Suprapubic skin (tissue), 4 donors: Measurements from ENCODE around the gene TTLL6. TPM values are rescaled to one million over a fixed set of nuclear protein-coding genes. Genes with fewer than 3 reads are reported as not detected.
"Not testable (repeated sequence)": the region's sequence is repeated elsewhere in the genome, so short reads cannot be mapped to it uniquely, and the experiment has no call there.

Experiments
- DNase-seq, 2 donors: peaks; one replicate each; pipeline ENCODE4 v3.0.0-alpha.2; 2019; ENCODE audit warnings: low spot score in 2 of 2
- H3K27ac ChIP-seq: fragments of 200-600 bp; sonication (generic); one replicate; pipeline ENCODE4 v1.5.1; 2019
- H3K27me3 ChIP-seq: fragments of 200-600 bp; sonication (generic); one replicate; pipeline ENCODE4 v1.5.1; 2019
- H3K36me3 ChIP-seq: fragments of 200-600 bp; sonication (generic); one replicate; pipeline ENCODE4 v1.5.1; 2019
- H3K4me1 ChIP-seq: fragments of 200-600 bp; sonication (generic); one replicate; pipeline ENCODE4 v1.5.1; 2019
- H3K4me3 ChIP-seq: fragments of 200-600 bp; sonication (generic); one replicate; pipeline ENCODE4 v1.5.1; 2019; ENCODE audit warnings: mild to moderate bottlenecking
- H3K9me3 ChIP-seq: fragments of 200-600 bp; sonication (generic); one replicate; pipeline ENCODE4 v1.5.1; 2019
- EP300 ChIP-seq: sonication (generic); formaldehyde crosslinking; IDR thresholded peaks from one replicate; pipeline ENCODE4 v1.6.1; 2017; ENCODE audit warnings: antibody characterized with exemption
- POLR2A ChIP-seq, 2 donors: fragments of 450-650 bp; IDR thresholded peaks; one replicate each; pipeline ENCODE4 v1.6.1; 2017; ENCODE audit warnings: antibody characterized with exemption in 2 of 2, mild to moderate bottlenecking in 2 of 2, moderate library complexity in 2 of 2
- POLR2AphosphoS5 ChIP-seq, 3 donors: sonication (generic); formaldehyde crosslinking; IDR thresholded peaks; one replicate each; pipeline ENCODE4 v1.6.1; 2017; ENCODE audit warnings: antibody characterized with exemption in 3 of 3
- WGBS: methylation state at CpG from one replicate; pipeline ENCODE4 v1.1.5; 2018; 5-methylcytosine and 5-hydroxymethylcytosine counted together
- total RNA-seq, 4 donors: library from RNA; depleted of rRNA; stranded (reverse); fragments of >200 nt; gene quantifications; one replicate each; pipeline ENCODE4 v1.1.0, GENCODE V29; 2016
- TF ChIP-seq, protein P1 (sequence below), 2 donors: fragments of 200-600 bp in 1 of 2; fragments of 450-650 bp in 1 of 2; sonication (generic) in 1 of 2; IDR thresholded peaks; one replicate each; pipeline ENCODE4 v1.5.1; 2016 to 2019; ENCODE audit warnings: antibody characterized with exemption in 2 of 2, mild to moderate bottlenecking in 1 of 2, moderate library complexity in 1 of 2

The TTLL6 gene
- total RNA-seq, 4 donors from 2014 or later: not detected

DNA sequence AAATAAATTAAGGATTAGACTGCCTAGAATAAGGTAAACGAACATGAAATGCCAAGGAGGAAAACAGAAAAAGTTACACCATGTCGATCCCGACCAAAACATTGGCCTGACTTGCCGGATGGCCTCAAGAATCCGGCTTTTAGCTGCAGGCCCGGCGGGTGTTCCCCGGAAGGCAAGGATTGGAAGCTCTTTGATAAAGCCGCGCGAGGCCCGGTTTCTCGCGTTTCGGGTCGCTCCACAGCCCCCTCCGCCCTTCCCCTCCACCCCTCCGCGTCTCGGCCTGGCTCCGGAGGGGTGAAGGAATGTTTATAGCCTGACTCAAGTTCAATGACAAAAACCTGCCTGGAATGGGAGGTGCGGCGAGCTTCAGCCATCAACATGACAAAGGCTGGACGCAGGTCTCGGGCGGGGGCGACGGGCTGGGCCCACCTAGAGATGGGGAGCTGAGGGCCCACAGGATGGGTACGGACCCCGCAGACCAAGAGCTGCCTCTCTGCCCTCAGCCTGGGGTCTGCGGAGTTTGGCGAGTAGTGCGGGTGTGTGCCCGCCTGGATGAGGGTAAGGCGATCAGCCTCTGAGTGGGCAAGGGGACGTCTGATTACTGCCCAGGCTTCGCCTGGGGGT is 97.3 kb downstream of the TTLL6 start:
- Histone ChIP-seq H3K27me3 (peaks cover 100% of the 10 kb centered on the region), H3K4me1 (peaks cover 32% of the 10 kb centered on the region), H3K9me3 (no peaks in the 10 kb centered on the region), H3K27ac (no peak overlapping the region), H3K36me3 (no peaks in the 10 kb centered on the region), H3K4me3 (no peak overlapping the region)
- 10% methylated on average over 12 of the region's 37 CpGs for WGBS
- DNase-seq: peak; percentile 56 to 75
- TF ChIP-seq POLR2A (IDR thresholded peaks at IDR 0.05) (no peak), POLR2AphosphoS5 (IDR thresholded peaks at IDR 0.05) (no peak), EP300 (no peak)
- TF ChIP-seq, protein P1, sequence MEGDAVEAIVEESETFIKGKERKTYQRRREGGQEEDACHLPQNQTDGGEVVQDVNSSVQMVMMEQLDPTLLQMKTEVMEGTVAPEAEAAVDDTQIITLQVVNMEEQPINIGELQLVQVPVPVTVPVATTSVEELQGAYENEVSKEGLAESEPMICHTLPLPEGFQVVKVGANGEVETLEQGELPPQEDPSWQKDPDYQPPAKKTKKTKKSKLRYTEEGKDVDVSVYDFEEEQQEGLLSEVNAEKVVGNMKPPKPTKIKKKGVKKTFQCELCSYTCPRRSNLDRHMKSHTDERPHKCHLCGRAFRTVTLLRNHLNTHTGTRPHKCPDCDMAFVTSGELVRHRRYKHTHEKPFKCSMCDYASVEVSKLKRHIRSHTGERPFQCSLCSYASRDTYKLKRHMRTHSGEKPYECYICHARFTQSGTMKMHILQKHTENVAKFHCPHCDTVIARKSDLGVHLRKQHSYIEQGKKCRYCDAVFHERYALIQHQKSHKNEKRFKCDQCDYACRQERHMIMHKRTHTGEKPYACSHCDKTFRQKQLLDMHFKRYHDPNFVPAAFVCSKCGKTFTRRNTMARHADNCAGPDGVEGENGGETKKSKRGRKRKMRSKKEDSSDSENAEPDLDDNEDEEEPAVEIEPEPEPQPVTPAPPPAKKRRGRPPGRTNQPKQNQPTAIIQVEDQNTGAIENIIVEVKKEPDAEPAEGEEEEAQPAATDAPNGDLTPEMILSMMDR (IDR thresholded peaks at IDR 0.05): no peak

DNA sequence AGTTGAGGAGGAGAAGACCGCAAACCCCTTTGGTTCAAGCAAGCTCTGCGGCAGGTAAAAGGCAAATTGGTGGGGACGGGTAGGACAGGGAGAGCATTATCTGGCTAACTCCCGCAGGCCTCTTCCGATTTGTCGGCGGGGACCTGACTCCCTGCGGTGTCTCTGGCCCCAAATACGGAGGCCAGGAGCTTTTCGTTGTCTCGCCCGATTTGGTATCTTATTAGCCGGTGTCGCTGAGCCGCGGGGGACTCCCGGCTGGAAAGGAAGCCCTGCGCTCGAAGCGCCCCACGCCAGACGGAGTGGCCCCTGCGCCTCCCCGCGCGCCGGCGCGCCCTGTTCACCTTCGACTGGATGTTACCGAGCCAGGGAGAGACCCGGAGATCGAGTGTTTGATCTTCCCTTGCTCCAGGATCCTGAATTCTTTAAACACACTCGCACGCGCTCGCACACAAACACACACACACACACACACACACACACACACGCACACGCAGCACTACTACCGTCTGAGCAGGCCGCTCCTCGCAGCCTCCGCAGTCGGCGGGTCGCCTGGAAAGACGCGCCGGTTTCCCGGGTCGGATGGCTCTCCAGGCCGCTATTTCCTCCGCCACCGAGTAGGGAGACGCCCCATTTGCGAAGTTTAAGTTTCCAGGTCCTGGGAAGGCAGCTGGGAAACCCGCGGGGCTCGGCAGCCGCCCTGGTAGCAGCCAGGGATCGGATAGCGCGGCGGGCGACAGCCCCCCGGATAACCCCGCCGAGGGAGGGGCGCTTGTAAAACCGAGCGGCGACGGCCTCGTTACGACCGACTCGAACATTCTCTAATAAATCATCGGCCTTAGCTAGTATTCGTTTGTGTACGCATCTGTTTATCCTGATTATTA is 98.0 kb downstream of the TTLL6 start:
- H3K36me3 ChIP-seq: no peaks in the 10 kb centered on the region
- WGBS: 8% methylated on average over 33 of the region's 80 CpGs
- TF ChIP-seq EP300 (no peak), POLR2A (IDR thresholded peaks at IDR 0.05) (no peak), POLR2AphosphoS5 (IDR thresholded peaks at IDR 0.05) (no peak)
- TF ChIP-seq, protein P1 (IDR thresholded peaks at IDR 0.05): no peak
- H3K9me3 ChIP-seq: no peaks in the 10 kb centered on the region
- no peak overlapping the region for H3K27ac ChIP-seq
- H3K4me1 ChIP-seq: peaks cover 25% of the 10 kb centered on the region
- H3K27me3 ChIP-seq: peaks cover 100% of the 10 kb centered on the region
- DNase-seq: peak in 1 of 2 donors; percentile 58
- H3K4me3 ChIP-seq: no peak overlapping the region

DNA sequence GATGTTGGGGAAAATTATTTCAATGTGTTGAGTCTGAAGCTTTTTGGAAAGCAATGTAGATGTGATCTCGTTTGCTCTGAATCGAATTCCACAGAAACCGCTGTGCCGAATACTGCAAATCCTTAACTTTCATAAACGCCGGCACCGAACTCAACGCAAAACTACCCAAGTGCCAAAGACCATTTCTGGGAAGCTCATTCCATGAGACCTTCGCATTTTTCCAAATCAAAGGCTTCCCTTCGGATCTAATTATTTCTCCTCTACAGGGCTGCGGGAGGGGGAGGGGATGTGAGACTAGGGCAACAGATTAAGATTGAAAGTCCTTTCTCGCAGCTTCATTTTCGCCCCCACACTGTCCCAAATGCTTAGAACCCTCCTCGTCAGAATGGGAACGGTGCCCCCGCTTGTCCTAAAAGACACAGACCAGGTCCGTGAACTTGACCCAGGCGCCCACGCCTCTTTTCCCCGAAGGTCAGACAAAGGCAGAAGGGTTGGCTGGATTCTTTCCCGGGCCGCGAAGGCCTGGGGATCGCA is 98.7 kb downstream of the TTLL6 start:
- peak in 1 of 2 donors; percentile 38 for DNase-seq
- WGBS: 22% methylated on average over 23 of the region's 24 CpGs
- Histone ChIP-seq H3K4me3 (no peak overlapping the region), H3K27me3 (peaks cover 100% of the 10 kb centered on the region), H3K36me3 (no peaks in the 10 kb centered on the region), H3K9me3 (no peaks in the 10 kb centered on the region), H3K4me1 (peaks cover 18% of the 10 kb centered on the region), H3K27ac (no peak overlapping the region)
- TF ChIP-seq POLR2A (IDR thresholded peaks at IDR 0.05): no peak
- TF ChIP-seq EP300: no peak
- TF ChIP-seq, protein P1 (IDR thresholded peaks at IDR 0.05): no peak

DNA sequence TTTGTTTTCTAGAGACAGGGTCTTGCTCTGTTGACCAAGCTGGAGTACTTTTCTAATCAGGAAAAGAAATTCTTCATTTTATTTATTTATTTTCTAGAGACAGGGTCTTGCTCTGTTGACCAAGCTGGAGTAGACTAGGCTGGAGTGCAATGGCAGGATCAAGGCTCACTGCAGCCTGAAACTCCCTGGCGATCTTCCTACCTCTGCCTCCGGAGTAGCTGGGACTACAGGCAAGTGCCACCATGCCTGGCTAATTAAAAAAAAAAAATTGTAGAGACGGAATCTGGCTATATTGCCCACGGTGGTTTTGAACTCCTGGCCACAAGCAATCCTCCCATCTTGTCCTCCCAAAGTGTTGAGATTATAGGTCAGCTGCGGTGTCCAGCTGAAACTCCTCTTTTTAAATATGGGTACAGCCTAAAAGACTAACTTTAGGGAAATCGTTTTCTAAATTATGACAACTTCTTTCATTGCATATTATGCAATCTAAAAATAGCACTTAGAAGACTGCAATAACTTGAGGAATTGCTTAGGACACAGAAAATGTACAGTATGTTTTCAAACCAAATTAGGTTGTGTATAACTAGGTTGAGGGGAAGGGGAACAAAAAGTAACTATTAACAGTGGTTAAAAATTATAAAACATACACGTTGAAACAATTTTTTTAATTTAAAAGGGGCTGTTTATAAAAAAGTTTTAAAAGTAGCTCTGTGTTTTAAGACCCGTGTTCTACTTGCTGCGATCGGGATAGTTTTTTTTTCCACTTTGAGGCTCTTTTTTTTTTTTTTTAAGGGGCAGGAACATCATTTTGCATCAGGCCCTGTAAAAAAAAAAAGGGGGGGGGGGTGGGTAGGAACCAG is 99.4 kb downstream of the TTLL6 start:
- DNase-seq: peak in 1 of 2 donors; percentile 21
- no peaks in the 10 kb centered on the region for H3K36me3 ChIP-seq
- peaks cover 100% of the 10 kb centered on the region for H3K27me3 ChIP-seq
- peaks cover 14% of the 10 kb centered on the region for H3K4me1 ChIP-seq
- no peak overlapping the region for H3K4me3 ChIP-seq
- TF ChIP-seq, protein P1 (IDR thresholded peaks at IDR 0.05): no peak
- TF ChIP-seq POLR2A (IDR thresholded peaks at IDR 0.05): no peak
- TF ChIP-seq POLR2AphosphoS5 (IDR thresholded peaks at IDR 0.05): no peak
- no peak for TF ChIP-seq EP300
- H3K9me3 ChIP-seq: no peaks in the 10 kb centered on the region
- WGBS: 18% methylated on average over 10 of the region's 10 CpGs
- H3K27ac ChIP-seq: no peak overlapping the region

DNA sequence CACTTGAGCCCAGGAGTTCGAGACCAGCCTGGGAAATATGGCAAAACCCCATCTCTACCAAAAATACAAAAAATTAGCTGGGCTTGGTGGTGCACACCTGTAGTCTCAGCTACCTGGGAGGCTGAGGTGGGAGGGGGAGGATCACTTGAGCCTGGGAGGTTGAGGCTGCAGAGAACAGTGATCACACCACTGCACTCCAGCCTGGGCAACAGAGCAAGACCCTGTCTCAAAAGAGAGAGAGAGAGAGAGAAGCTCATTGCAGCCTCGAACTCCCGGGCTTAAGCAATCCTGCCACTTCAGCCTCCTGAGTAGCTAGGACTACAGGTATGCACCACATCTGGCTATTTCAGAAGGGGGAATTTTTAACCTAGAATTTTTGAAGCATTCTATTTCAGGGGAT is 100.5 kb downstream of the TTLL6 start:
- peaks cover 14% of the 10 kb centered on the region for H3K4me1 ChIP-seq
- H3K9me3 ChIP-seq, H3K4me3 ChIP-seq, H3K36me3 ChIP-seq, H3K27ac ChIP-seq: not testable (repeated sequence)
- 78% methylated on average over 3 of the region's 3 CpGs for WGBS
- DNase-seq: peak in 1 of 2 donors; percentile 26
- peaks cover 100% of the 10 kb centered on the region for H3K27me3 ChIP-seq
